Kidney (tissue), 14 donors: ENCODE measurements around the gene CAMK2G. TPM values are rescaled to one million over a fixed set of nuclear protein-coding genes. Genes with fewer than 3 reads are reported as not detected.

Experiments
- DNase-seq, 5 donors: peaks; one replicate each; pipeline ENCODE4 v3.0.0-alpha.2; 2013 to 2020
- FAIRE-seq: peaks from 2 replicates; lab custom pipeline; 2012; peaks lifted over from hg19 to GRCh38; lab: Jason Lieb, UNC
- H3K27ac ChIP-seq, 2 donors: one replicate each; pipeline ENCODE4 v1.7.0; 2013; ENCODE audit warnings: low read depth in 2 of 2, low read length in 2 of 2, inconsistent platforms in 1 of 2
- H3K27me3 ChIP-seq: one replicate; pipeline ENCODE4 v1.7.1; 2013; ENCODE audit warnings: low read length, inconsistent platforms; ENCODE audit not compliant: control insufficient read depth, insufficient read depth
- H3K36me3 ChIP-seq, 3 donors: one replicate each; pipeline versions ENCODE4 v1.7.0 to v1.7.1; 2013; ENCODE audit warnings: low read length in 3 of 3, control low read depth in 1 of 3, inconsistent platforms in 1 of 3; ENCODE audit not compliant: insufficient read depth in 3 of 3, control insufficient read depth in 2 of 3
- H3K4me1 ChIP-seq, 3 donors: one replicate each; pipeline versions ENCODE4 v1.7.0 to v1.7.1; 2013; ENCODE audit warnings: low read length in 3 of 3, inconsistent platforms in 1 of 3, low read depth in 1 of 3; ENCODE audit not compliant: control insufficient read depth in 2 of 3, insufficient read depth in 2 of 3
- H3K4me3 ChIP-seq, 3 donors: one replicate each; pipeline versions ENCODE4 v1.7.0 to v1.8.1; 2013; ENCODE audit warnings: low read length in 3 of 3, control low read depth in 1 of 3, inconsistent platforms in 1 of 3
- H3K9ac ChIP-seq, 3 donors: one replicate each; pipeline versions ENCODE4 v1.7.0 to v1.7.1; 2013; ENCODE audit warnings: low read length in 3 of 3, control low read depth in 1 of 3, inconsistent platforms in 1 of 3
- H3K9me3 ChIP-seq, 3 donors: one replicate each; pipeline versions ENCODE4 v1.7.0 to v1.7.1; 2013; ENCODE audit warnings: low read length in 3 of 3, control low read depth in 1 of 3, inconsistent platforms in 1 of 3; ENCODE audit not compliant: control insufficient read depth in 2 of 3, insufficient read depth in 1 of 3
- intact Hi-C: fragments of 100-400 bp; cut with DNase I; formaldehyde crosslinking; loops from one replicate; pipeline ENCODE4 v1.11.1; 2022
- polyA plus RNA-seq: library from polyadenylated mRNA; stranded (reverse); fragments of 350-450 nt; fragmentation: Illumina TruSeq; extraction: RNeasy Lipid Tissue Mini Kit (QIAGEN cat#74804); gene quantifications from one replicate; pipeline ENCODE4 v1.2.3, GENCODE V29; 2014; ENCODE audit warnings: low read depth, low replicate concordance; ENCODE audit not compliant: insufficient read depth
- total RNA-seq: library from RNA; stranded (reverse); fragmentation: NEBNext Ultra II Directional; extraction: Animal tissue kit (Norgen Biotek cat#: 25700); gene quantifications from one replicate; pipeline ENCODE4 v1.2.1, GENCODE V29; 2021
- TF ChIP-seq, protein P1 (sequence below): IDR thresholded peaks from 3 replicates; pipeline ENCODE4 v1.5.1; 2012; ENCODE audit warnings: mild to moderate bottlenecking, moderate library complexity, borderline replicate concordance; ENCODE audit not compliant: insufficient read depth; ENCODE audit errors: extremely low read depth
- donor health status: control.
- donor health status: control.
- donor health status: control.
- donor health status: control.
- donor health status: control.
- donor health status: DM: yes; HTN: yes; CAD: no.
- donor health status: Normal renal cell carcinoma (clear cell type).

The CAMK2G gene
- total and polyA plus RNA-seq, 2 donors from 2014 or later = 21.0 to 29.1 TPM

GRCh38 chr10:73840403-73841060 is 33.8 kb downstream of the CAMK2G start:
- H3K27me3 ChIP-seq = no peaks in the 10 kb centered on the region
- FAIRE-seq (no peak), DNase-seq (no peak)
- TF ChIP-seq, protein P1, sequence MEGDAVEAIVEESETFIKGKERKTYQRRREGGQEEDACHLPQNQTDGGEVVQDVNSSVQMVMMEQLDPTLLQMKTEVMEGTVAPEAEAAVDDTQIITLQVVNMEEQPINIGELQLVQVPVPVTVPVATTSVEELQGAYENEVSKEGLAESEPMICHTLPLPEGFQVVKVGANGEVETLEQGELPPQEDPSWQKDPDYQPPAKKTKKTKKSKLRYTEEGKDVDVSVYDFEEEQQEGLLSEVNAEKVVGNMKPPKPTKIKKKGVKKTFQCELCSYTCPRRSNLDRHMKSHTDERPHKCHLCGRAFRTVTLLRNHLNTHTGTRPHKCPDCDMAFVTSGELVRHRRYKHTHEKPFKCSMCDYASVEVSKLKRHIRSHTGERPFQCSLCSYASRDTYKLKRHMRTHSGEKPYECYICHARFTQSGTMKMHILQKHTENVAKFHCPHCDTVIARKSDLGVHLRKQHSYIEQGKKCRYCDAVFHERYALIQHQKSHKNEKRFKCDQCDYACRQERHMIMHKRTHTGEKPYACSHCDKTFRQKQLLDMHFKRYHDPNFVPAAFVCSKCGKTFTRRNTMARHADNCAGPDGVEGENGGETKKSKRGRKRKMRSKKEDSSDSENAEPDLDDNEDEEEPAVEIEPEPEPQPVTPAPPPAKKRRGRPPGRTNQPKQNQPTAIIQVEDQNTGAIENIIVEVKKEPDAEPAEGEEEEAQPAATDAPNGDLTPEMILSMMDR = no peak
- intact Hi-C loops = no loop called here
- H3K36me3 ChIP-seq = peaks cover 0 to 53% (median 21%) of the 10 kb centered on the region in 3 donors
- no peak overlapping the region for H3K9ac ChIP-seq
- H3K27ac ChIP-seq = no peak overlapping the region
- no peaks in the 10 kb centered on the region for H3K4me1 ChIP-seq
- no peaks in the 10 kb centered on the region for H3K9me3 ChIP-seq
- H3K4me3 ChIP-seq = no peak overlapping the region

- Histone ChIP-seq H3K9ac (no peak overlapping the region), H3K27me3 (no peaks in the 10 kb centered on the region), H3K4me1 (no peaks in the 10 kb centered on the region), H3K36me3 (peaks cover 0 to 52% (median 20%) of the 10 kb centered on the region in 3 donors), H3K4me3 (no peak overlapping the region), H3K27ac (no peak overlapping the region), H3K9me3 (no peaks in the 10 kb centered on the region)
- DNase-seq (no peak), FAIRE-seq (no peak)
- intact Hi-C loops = no loop called here
- TF ChIP-seq, protein P1 = no peak
Measured at GRCh38 chr10:73840056-73840402, 34.3 kb downstream of the CAMK2G start.

GRCh38 chr10:73839276-73839966 is 34.9 kb downstream of the CAMK2G start:
- no peak for DNase-seq
- no peaks in the 10 kb centered on the region for H3K27me3 ChIP-seq
- no peaks in the 10 kb centered on the region for H3K9me3 ChIP-seq
- FAIRE-seq = no peak
- intact Hi-C loops = no loop called here
- H3K27ac ChIP-seq = no peak overlapping the region
- H3K4me3 ChIP-seq = no peak overlapping the region
- H3K36me3 ChIP-seq = peaks cover 0 to 46% (median 15%) of the 10 kb centered on the region in 3 donors
- H3K9ac ChIP-seq = no peak overlapping the region
- TF ChIP-seq, protein P1 = no peak
- H3K4me1 ChIP-seq = no peaks in the 10 kb centered on the region
